HG02642 (cell line): Measurements from ENCODE around the gene SMIM24.
"Not testable (repeated sequence)": the region's sequence is repeated elsewhere in the genome, so short reads cannot be mapped to it uniquely, and the experiment has no call there.

Experiments
- ATAC-seq: cut with Tn5 transposase; IDR thresholded peaks from one replicate; pipeline ENCODE4 v1.9.1; 2021; ENCODE audit warnings: mild to moderate bottlenecking; ENCODE audit not compliant: unreplicated experiment, poor library complexity

The SMIM24 gene

DNA sequence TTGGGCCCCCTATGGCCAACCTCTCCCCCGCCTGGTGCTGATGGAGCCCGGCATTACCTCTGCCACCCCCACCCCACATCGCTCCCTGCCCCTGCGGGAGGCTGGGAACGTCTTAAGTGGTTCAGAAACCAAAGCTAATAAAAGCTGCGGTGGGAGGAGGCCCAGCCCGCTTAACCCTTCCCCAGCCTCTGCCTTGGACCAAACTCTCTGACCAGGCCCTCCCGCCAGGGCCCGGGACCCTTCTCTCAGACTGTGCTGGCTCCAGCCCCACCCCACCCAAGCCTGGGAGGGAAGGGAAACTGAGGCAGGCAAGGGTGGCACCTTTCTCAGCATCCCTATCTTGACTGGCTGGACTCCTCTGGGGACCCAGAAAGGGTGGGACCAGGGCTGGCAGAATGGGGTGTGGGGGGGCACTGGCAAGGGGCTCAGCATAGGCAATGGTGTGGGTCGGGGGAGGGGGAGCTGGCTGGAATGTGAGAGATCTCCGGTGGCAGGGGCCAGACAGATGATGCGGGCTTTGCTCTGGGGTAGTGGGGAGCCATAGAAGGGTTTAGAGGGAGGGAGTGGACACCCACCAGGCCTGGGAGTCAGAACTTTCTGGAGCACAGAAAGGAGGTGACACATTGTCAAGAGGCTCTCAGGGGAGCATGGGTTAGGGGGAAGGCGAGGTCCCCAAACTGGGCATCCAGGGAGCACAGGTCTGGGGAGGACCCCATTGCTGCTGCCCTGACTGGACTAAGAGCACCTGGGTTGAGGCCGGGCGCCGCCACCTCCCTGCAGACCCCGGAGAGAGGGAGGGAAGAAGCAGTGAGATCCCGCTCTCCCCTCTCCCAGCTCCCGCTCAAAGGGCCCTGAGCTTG lies 21.9 kb downstream of the SMIM24 start:
- no peak for ATAC-seq

DNA sequence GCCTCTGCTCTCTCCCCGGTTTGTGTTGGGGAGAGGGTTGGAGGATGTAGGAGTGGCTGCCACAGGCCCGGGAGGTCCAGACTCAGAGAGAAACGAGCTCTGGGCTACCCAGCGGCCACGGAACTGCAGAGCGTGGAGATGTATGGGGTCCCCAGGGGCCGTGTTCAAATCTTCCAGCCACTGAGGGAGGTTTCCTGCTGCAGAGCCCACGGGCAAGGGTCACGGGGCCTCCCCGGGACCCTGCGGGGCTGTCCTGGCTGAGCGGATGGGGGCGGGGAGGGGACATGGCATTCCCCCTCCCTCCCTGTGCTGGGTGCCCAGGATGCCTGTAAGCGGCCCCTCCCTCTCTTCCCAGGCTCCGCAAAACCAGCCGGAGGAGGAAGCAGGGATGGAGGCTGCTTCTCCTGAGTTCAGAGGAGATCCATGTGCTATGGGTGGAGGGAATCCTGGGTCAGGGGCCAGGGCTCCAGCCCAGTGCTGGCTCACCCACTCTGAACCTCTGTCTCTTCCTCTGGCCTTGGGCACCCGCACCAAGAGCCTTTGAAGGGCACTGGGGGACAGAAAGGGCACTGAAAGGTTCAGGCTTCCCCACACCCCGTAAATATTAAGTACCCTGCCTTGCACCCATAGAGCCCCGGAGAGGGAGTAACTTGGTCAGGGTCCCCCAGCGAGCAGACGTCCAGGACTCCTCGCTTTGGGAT lies 22.6 kb downstream of the SMIM24 start:
- ATAC-seq = no peak

DNA sequence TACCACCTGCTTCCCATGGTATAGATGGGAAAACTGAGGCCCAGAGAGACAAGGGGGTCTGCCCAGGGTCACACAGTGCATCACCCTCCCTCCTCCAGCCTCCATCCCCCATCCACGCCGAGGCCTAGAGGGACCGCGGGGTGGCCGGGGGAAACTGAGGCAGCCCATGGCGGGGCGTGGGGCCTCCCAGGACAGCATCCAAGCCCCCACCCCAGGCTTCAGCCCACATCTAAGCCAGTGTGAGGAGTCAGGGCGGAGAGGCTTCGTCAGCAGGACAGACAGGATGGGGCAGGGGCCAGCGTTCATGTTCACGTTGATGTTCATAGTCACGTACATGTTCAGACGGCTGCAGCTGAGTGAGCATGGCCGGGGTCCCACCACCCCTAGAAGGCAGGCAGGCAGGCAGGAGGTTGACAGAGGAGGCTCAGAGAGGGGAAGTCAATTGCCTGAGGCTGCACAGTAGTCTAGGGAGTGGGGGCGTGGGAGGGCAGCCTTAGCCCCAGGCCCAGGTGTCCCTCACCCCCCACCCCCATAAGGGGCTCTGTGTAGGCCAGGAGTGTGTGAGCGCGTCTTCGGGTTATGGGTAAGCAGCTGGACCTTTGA lies 23.3 kb downstream of the SMIM24 start:
- no peak for ATAC-seq

DNA sequence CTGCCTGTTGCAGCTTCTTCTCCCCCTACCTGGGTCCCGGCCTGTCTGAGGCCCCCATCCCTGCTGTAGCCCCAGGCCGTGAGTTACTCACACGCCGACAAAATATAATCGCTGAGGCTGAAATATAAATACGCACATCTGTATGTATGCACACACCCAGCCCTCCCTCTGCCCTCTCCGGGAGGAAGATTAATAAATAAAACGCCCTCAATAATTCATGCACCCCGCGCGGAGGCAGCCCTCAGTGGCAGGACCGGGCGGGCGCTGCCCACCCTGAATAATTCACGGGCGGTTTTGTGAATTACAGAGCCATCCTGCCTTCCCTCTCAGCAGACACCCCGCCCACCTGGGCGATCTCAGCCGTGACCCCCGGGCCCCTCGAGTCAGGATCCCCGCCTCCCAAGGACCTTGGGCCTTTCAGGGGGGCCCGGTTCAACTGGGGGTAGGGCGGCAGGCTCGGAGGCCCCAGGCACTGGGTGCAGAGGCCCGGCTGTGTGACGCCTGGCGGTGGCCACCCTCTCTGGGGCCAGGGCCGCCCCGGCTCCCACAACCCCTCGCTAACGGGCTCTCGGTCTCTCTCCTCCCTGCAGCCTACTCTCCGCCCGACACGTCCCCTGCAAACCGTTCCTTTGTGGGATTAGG lies 24.2 kb downstream of the SMIM24 start:
- ATAC-seq = no peak

DNA sequence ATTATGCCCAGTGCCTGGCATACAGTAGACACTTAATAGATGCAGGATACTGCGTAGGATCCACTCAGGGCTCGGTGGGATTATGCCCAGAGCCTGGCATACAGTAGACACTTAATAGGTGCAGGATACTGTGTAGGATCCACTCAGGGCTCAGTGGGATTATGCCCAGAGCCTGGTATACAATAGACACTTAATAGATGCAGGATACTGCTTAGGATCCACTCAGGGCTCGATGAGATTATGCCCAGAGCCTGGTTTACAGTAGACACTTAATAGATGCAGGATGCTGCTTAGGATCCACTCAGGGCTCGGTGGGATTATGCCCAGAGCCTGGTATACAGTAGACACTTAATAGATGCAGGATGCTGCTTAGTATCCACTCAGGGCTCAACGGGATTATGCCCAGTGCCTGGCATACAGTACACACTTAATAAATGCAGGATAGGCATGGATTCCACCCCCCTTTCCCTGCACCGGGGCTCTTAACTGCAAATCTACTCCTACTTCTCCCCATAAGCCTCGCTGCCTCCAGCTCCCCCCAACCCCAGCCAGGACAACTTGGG lies 24.9 kb downstream of the SMIM24 start:
- no peak for ATAC-seq

DNA sequence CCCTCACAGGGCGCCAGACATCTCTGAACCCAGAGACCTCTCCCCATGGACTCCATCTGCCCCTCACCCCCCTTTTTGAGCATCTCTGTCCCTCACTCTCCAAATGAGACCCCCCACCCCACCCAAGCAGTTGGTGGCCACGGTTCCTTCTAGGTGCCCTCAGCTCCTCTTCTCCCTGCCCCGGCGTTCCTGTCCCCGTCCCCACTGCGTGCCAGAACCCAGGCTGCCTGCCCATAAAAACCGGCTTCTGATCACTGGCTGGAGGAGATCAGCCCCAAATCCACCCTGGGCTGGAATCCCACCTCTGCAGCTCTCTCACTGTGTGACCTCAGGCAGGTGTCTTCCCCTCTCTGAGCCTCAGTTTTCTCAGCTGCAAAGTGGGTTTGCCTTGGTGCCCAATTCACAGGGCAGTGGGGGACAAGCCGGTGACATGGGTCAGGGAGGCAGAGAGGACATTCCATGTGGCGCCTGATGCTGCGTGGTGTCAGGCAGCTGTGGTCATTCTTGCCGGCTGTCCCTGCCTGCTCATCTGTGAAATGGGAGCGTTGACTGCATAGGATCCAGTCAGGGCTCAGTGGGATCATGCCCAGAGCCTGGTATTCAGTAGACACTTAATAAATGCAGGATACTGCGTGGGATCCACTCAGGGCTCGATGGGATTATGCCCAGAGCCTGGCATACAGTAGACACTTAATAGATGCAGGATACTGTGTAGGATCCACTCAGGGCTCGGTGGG lies 25.5 kb downstream of the SMIM24 start:
- ATAC-seq = no peak

DNA sequence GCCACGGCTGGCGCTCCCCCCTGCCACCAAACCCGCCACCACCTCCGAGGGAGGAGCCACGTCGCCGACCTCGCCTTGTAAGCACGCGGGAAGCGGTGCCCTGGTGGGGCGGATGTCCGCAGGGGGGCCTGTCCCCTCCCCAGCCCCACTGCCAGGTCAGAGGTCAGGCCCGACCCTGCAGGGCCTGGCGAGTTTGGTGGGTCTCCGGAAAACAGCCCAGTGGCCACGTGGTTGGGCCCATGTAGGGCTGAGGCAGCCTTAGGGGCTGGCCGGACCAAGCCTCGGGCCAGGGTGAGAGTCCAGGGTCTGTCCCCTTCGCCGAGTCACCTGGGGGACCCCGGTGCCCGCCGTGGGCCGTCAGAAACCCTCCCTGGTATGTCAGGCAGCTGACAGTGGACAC lies 26.5 kb downstream of the SMIM24 start:
- ATAC-seq = no peak

DNA sequence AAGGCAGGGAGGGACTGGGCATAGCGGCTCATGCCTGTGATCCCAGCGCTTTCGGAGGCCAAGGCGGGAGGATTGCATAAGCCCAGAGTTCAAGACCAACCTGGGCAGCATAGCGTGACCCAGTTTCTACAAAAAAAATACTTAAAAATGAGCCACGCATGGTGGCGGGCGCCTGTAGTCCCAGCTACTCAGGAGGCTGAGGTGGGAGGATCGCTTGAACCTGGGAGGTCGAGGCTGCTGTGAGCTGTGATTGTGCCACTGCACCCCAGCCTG lies 27.4 kb downstream of the SMIM24 start:
- not testable (repeated sequence) for ATAC-seq

DNA sequence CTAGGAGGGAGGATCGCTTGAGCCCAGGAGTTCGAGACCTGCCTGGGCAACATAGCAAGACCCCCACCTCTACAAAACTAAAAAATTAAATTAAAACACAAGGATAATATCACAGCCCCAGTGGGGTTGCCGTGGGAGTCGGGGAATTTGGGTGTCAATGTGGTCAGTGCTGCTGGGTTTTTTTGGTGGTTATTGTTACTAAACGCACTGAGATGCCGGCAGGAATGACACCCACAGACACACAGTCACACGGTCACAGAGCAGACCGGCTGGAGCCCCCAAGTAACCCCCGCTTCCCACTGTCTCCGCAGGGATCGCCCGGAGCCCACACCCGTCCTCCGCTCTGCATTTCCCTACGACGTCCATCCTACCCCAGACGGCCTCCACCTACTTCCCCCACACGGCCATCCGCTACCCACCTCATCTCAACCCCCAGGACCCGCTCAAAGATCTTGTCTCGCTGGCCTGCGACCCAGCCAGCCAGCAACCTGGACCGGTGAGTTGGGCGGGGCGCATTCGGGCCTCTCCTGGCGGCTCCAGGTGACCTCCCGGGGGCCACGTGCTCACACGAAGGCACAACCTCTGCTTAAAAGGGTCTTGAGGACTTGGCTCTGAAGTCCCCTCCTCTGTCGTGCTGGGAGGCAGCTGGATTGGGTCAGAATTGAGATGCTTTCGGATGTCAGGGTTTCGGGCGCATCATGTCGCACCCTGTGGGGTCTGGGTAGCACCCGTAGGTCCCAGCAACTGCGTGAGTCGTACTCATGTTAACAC lies 28.0 kb downstream of the SMIM24 start:
- ATAC-seq = no peak

DNA sequence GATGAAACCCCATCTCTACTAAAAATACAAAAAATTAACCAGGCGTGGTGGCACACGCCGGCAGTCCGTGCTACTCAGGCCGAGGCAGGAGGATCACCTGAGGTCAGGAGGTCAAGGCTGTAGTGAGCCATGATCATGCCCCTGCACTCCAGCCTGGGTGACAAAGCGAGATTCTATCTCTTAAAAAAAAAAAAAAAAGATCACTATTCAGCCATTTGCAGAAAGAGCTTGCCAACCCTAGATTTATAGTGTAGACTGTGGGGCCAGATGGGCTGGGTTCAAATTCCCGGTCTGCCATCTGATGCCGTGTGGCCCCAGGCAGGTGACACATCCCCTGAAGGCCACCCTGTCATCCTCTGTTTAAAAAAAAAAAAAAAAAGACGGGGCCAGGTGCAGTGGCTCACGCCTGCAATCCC lies 28.9 kb downstream of the SMIM24 start:
- no peak for ATAC-seq

DNA sequence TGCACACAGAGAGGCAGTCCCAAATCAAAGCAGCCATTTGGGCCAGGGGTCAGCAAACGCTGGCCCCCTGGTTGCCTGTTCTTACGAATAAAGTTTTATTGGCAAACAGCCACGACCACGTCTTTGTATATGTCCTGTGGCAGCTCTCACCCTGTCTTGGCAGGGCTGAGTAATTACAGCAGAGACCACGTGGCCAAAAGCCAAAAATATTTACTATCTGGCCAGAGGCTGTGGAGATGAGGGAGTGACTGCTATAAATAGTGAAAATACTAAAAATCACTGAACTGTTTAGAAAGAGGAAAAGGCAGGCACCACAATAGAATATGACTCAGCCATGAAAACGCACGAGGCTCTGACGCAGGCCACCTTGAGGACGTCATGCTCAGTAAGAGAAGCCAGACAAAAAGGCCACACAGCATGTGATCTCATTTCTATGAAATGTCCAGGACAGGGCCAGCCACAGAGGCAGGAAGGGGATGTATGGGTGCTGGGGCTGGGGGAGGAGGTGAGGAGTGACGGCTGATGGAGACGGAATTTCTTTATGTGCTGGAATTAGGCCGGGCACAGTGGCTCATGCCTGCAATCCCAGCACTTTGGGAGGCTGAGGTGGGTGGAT lies 29.4 kb downstream of the SMIM24 start:
- no peak for ATAC-seq

DNA sequence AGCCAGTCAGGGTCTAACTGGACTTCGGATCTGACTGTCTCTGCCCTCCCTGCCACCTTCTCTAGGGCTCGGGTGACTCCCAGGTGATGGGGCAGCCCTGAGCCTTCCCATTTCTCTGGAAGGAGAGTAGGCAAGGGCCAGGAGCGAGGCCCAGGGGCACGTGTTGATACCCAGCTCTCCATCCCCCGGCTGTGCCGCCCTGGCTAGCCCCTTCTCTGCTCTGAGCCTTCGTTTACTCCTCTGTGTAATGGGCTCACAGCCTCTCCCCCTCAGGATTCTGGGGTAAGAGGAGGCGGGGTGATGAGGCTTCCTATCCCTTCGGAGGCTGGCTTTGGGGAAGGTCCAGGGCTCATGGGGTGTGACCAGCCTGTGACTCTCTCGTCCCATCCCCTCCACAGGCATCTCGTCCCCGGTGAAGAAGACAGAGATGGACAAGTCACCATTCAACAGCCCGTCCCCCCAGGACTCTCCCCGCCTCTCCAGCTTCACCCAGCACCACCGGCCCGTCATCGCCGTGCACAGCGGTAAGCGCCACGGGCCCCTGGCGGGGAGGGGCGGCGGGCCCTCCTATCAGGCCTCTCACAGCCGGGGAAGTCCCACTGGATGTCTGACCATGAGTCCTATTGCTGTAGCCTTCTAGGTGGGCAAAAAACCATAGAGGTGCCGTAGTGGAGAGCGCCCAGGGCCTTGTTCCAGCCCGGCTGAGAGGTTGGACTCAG lies 31.6 kb downstream of the SMIM24 start:
- no peak for ATAC-seq

DNA sequence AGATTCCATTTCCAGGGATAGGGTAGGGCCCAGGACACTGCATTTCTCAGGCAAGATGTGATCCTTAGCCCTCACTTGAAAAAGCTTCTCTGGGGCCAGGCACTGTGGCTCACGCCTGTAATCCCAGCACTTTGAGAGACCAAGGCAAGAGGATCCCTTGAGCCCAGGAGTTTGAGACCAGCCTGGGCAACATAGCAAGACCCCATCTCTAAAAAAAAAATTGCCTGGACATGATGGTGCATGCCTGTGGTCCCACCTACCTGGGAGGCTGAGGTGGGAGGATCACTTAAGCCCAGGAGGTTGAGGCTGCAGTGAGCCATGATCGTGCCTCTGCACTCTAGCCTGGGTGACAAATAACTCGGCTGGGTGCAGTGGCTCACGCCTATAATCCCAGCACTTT lies 33.7 kb downstream of the SMIM24 start:
- not testable (repeated sequence) for ATAC-seq

DNA sequence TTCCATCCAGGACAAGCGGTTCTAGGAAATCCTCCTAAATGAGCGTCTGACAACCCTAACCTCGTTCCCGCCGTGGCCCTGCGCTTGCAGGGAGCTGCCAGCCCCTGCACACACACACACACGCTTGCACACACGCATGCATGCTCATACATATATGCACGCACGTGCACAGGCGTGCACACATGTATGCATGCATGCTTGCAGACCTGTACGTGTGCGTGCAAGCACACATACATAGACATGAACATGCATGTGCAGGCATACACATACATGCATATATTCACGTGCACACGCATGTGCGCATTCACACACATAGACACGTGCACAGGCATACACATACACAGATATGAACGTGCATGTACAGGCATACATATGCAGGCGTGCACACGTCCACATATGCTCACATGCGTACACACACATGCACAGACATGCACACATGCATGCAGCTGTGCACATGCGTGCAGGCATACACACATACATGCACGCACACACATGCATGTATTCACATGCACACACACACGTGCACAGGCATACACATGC lies 35.6 kb downstream of the SMIM24 start:
- no peak for ATAC-seq

DNA sequence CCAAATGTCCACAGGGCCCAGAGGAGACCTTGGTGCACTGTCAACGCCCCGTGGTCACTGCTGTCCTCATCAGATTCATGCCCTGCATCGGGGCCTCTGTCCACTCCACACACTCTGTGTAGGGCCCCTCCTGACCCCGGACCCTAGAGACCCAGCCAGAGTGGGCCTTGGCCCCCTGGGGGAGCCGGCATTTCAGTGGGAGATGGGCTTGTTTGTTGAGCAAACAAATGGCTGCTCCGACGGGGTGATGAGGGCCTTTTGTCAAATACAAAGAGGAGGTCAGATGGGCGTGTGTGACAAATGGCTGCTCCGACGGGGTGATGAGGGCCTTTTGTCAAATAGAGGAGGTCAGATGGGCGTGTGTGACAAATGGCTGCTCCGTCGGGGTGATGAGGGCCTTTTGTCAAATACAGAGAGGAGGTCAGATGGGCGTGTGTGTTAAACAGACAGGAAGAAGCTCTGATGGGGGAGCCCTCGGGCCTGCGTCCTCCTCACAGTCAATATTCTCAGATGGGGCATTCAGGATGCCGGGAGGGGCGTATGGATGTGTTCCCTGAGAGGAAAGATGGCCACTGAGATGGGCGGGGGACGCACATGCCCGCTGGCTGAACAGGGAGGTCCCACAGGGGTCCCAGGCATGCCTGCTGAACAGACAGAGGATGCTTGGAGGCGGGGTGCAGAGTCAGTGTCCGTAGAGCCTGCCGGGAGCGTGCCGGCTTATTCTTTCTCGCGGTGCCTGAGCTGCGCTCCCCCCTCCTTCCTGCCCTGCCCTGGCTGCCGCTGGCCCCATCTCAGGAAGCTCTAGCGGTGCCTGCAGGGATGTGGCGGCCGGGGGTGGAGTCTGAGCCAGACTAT lies 36.3 kb downstream of the SMIM24 start:
- no peak for ATAC-seq

DNA sequence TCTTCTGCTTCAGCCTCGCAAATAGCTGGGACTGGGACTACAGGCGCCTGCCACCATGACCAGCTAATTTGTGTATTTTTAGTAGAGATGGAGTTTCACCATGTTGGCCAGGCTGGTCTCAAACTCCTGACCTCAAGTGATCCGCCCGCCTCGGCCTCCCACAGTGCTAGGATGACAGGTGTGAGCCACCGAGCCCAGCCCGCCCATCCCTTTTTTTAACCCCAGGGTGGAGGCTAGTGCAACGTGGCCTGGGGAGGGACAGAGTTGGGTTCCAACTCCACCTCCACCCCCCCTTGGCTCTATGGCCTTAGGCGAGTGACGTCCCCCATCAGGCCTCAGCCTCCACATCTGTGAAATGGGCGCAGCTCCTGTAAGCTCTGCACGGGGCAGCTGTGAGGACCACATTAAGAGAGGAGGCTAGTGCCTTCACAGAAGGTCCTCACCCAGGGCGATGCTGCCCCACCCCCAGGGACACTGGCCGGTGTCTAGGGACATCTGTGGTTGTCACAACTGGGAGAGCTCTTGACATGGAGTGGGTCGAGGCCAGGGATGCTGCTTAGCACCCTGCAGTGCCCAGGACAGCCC lies 37.7 kb downstream of the SMIM24 start:
- ATAC-seq = no peak

DNA sequence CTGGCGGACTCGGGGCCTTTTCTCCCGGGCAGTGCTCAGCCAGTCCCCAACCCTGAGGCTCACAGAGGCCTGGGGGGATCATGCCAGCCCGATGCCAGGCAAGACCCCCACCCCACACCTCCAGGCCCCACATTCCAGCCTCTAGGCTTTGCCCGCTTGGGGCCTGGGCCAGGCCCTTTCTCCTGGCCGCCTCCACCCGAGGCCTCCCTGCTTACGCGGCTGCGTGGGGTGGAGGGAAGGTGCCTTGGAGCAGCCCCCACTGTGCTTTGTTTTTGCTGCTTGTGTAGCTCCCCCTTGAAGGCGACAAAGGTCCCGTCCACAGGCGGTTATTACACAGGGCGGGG lies 38.4 kb downstream of the SMIM24 start:
- ATAC-seq = no peak
